ENCODE results near the gene CERS6.

DNA sequence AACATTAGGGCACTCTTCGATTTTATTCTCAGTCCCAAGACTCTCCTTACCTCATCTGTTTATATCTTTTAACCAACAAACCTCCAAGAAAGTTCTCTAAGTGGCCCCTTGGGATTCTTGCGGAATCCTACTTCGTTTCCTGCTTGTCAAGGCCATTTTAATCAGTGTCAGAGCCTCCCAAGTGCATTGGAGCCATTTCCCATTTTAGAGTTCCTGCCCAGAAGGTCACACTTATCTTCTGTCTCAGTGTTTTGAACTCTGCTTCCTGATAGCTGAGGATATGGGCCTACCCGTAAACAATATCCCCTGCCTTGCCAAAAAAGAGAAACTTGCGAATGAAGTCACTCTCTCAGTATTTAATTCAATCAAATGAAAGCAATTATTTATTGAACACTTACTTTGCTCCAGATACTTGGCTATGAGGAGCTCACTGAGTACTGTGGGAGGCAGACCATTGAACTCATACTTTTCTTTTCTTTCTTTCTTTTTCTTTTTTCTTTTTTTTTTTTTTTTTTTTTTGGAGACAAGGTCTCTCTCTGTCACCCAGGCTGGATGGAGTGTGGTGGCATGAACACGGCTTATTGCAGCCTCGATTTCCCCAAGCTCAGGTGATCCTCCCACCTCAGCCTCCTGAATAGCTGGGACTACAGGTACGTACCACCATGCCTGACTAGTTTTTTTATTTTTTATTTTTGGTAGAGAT, 340.7 kb downstream of the CERS6 start:
- TF ChIP-seq, protein P1, sequence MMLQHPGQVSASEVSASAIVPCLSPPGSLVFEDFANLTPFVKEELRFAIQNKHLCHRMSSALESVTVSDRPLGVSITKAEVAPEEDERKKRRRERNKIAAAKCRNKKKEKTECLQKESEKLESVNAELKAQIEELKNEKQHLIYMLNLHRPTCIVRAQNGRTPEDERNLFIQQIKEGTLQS (CRISPR knock-in tag; conservative IDR thresholded peaks at IDR 0.05): no peak
- TF ChIP-seq, protein P2, sequence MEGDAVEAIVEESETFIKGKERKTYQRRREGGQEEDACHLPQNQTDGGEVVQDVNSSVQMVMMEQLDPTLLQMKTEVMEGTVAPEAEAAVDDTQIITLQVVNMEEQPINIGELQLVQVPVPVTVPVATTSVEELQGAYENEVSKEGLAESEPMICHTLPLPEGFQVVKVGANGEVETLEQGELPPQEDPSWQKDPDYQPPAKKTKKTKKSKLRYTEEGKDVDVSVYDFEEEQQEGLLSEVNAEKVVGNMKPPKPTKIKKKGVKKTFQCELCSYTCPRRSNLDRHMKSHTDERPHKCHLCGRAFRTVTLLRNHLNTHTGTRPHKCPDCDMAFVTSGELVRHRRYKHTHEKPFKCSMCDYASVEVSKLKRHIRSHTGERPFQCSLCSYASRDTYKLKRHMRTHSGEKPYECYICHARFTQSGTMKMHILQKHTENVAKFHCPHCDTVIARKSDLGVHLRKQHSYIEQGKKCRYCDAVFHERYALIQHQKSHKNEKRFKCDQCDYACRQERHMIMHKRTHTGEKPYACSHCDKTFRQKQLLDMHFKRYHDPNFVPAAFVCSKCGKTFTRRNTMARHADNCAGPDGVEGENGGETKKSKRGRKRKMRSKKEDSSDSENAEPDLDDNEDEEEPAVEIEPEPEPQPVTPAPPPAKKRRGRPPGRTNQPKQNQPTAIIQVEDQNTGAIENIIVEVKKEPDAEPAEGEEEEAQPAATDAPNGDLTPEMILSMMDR (IDR thresholded peaks at IDR 0.05): no peak
- no peak for TF ChIP-seq FOXP1 (CRISPR knock-in tag; IDR thresholded peaks at IDR 0.05; ENCODE audit: borderline replicate concordance)
- no peak for TF ChIP-seq GABPB1 (CRISPR knock-in tag; IDR thresholded peaks at IDR 0.05)

Data from WTC11 (cell line).